Upper lobe of left lung (tissue), 4 donors: Measurements from ENCODE around the gene DTNB.

ENCODE experiments used
- POLR2A ChIP-seq, 4 donors: fragments of 450-650 bp; IDR thresholded peaks; one replicate each; pipeline ENCODE4 v1.5.1; 2016 to 2017; ENCODE audit warnings: antibody characterized with exemption in 4 of 4, mild to moderate bottlenecking in 2 of 4
- TF ChIP-seq, protein P1 (sequence below), 6 experiments: fragments of 450-650 bp in 4 of 6; fragments of 200-600 bp in 2 of 6; sonication (generic) in 2 of 6; IDR thresholded peaks; one replicate each; pipeline ENCODE4 v1.5.1; 2016 to 2019; ENCODE audit warnings: antibody characterized with exemption in 6 of 6

DNA sequence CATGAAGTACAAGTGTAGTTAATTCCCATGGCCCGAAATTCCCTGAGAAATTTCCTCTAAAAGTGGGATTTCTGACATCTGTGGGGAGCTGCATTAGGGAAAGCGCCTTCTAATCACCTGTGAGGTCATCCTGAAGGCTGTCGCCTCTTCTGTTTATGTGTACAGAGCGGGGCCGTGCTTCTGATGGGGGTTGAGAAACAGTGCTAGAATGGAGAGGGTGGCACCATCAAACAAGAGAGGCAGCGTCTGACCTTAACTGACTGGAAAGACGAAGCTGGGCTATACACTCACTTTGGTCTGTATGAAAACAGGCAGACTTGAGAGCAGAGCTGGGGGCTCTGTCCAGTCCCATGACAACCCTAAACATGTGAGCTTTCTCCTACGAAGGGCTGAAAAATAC is 287.5 kb downstream of the DTNB start:
- TF ChIP-seq, protein P1, sequence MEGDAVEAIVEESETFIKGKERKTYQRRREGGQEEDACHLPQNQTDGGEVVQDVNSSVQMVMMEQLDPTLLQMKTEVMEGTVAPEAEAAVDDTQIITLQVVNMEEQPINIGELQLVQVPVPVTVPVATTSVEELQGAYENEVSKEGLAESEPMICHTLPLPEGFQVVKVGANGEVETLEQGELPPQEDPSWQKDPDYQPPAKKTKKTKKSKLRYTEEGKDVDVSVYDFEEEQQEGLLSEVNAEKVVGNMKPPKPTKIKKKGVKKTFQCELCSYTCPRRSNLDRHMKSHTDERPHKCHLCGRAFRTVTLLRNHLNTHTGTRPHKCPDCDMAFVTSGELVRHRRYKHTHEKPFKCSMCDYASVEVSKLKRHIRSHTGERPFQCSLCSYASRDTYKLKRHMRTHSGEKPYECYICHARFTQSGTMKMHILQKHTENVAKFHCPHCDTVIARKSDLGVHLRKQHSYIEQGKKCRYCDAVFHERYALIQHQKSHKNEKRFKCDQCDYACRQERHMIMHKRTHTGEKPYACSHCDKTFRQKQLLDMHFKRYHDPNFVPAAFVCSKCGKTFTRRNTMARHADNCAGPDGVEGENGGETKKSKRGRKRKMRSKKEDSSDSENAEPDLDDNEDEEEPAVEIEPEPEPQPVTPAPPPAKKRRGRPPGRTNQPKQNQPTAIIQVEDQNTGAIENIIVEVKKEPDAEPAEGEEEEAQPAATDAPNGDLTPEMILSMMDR (IDR thresholded peaks at IDR 0.05), result no peak
- no peak for TF ChIP-seq POLR2A (IDR thresholded peaks at IDR 0.05)
